NCI-H774 (cell line): ENCODE data around the gene GPAT3.

Experiments used
- DNase-seq: peaks from one replicate; lab custom pipeline; 2025; lab: John Stamatoyannopoulos, UW

GPAT3 gene

GRCh38 chr4:83644677-83645659 is 109.1 kb downstream of the GPAT3 start:
- DNase-seq, result peak; percentile 18

- no peak for DNase-seq
Observed at GRCh38 chr4:83646538-83647239, 110.8 kb downstream of the GPAT3 start.

- DNase-seq, result no peak
Observed at GRCh38 chr4:83651846-83652245, 115.9 kb downstream of the GPAT3 start.
